Measurements from ENCODE around the gene FBXO48. TPM values are rescaled to one million over a fixed set of nuclear protein-coding genes. Genes with fewer than 3 reads are reported as not detected.

Gene FBXO48
- total and polyA plus RNA-seq, 2 of the 8 experiments (the other 6 are each of a cell fraction or from before 2014, with no cell fraction given), result 1.1 to 1.5 TPM

DNA sequence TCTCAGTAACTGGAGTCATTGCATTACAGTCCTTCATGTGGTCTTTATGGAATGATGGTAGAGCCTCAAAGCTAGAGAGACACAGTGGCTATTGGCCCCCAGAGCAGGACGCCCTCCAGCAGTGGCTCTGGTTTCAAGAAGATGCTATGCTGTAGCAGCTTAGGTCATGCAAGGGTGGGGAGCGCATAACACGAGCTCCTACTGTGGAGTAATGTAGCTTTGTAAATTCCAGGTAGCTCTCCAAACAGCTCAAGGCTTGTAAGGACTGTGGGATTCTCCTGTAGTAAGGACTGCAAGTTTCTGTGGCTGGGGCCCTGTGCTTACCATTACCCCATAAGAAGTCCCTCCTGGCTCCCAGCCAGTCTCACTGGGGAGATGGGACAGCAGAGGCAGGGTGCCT lies 15.9 kb upstream of the FBXO48 start:
- no peaks in the 10 kb centered on the region for H3K9me3 ChIP-seq (ENCODE audit: insufficient read depth in 2 of 2, low read depth in 1 of 2, low read length in 1 of 2)
- H4K5ac ChIP-seq (ENCODE audit: insufficient read length, low read depth, low read length), result no peak overlapping the region
- H2BK12ac ChIP-seq (ENCODE audit: low read depth, low read length), result no peak overlapping the region
- H3K27me3 ChIP-seq (replicated peaks in 1 of 4; ENCODE audit: control insufficient read depth in 3 of 4, extremely low read depth in 1 of 4, insufficient read depth in 3 of 4, low read length in 3 of 4), result no peaks in the 10 kb centered on the region
- FAIRE-seq, result no peak
- no peak overlapping the region for H3K56ac ChIP-seq (replicated peaks; ENCODE audit: insufficient read length, low read depth, low read length)
- H3K27ac ChIP-seq (ENCODE audit: low read depth, low read length), result no peak overlapping the region
- no peak overlapping the region for H3K14ac ChIP-seq (ENCODE audit: insufficient read length)
- H2BK120ac ChIP-seq (replicated peaks; ENCODE audit: low read depth, low read length), result no peak overlapping the region
- no peak overlapping the region for H2BK5ac ChIP-seq (ENCODE audit: low read depth, low read length)
- H4K8ac ChIP-seq (ENCODE audit: extremely low read depth, insufficient read depth, low read length), result no peak overlapping the region
- TF ChIP-seq TEAD4 (IDR thresholded peaks at IDR 0.05; ENCODE audit: low read depth, low read length) (no peak), PHF8 (conservative IDR thresholded peaks at IDR 0.05; ENCODE audit: low read depth, low read length) (no peak), JUN (IDR thresholded peaks at IDR 0.05; ENCODE audit: low read depth, low read length) (no peak), CHD2 (IDR thresholded peaks at IDR 0.05; ENCODE audit: low read length) (no peak), KDM4A (IDR thresholded peaks at IDR 0.05; ENCODE audit: low read depth, low read length, severe bottlenecking) (no peak), SP1 (IDR thresholded peaks at IDR 0.05; ENCODE audit: low read depth, low read length) (no peak)
- TF ChIP-seq, protein P1, sequence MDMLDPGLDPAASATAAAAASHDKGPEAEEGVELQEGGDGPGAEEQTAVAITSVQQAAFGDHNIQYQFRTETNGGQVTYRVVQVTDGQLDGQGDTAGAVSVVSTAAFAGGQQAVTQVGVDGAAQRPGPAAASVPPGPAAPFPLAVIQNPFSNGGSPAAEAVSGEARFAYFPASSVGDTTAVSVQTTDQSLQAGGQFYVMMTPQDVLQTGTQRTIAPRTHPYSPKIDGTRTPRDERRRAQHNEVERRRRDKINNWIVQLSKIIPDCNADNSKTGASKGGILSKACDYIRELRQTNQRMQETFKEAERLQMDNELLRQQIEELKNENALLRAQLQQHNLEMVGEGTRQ (IDR thresholded peaks at IDR 0.05; ENCODE audit: low read length), result no peak
- H3K79me2 ChIP-seq (ENCODE audit: control insufficient read depth in 1 of 2, insufficient read depth in 2 of 2, low read length in 2 of 2), result peaks cover 0 to 11% of the 10 kb centered on the region in 2 experiments; a peak in 1 of 4 replicates
- H3K23ac ChIP-seq (ENCODE audit: insufficient read length), result no peak overlapping the region
- 0 out of 7 replicates have a peak, but pooled peaks cover 0 to 3% (median 0%) of the 10 kb centered on the region in 4 experiments for H3K4me1 ChIP-seq (replicated peaks in 1 of 4; ENCODE audit: control insufficient read depth in 3 of 4, insufficient read depth in 4 of 4, low read length in 3 of 4)
- no peak overlapping the region for H2AK5ac ChIP-seq (ENCODE audit: low read depth, low read length)
- no peaks in the 10 kb centered on the region for H3K36me3 ChIP-seq (ENCODE audit: control insufficient read depth in 2 of 4, insufficient read depth in 4 of 4, low read length in 3 of 4)
- peaks cover 6% of the 10 kb centered on the region; the same call in 1 of the 2 replicates for H3K79me1 ChIP-seq (ENCODE audit: low read depth, low read length)
- ChIA-PET CTCF (ENCODE audit: partially characterized antibody) (interaction anchor here (0.6 to 1.4 kb wide), 4 partner anchors 9 to 187 kb away, joined by 3 to 6 read pairs (median 3); no protein-coding TSS in a partner anchor), POLR2A (ENCODE audit: partially characterized antibody) (interaction anchor here (0.6 kb wide), 1 partner anchor 570 kb away, joined by 3 read pairs; no protein-coding TSS in a partner anchor)
- WGBS, 2 experiments (ENCODE audit: extremely low coverage in 1 of 2, insufficient coverage in 1 of 2, insufficient read length in 1 of 2, insufficient replicate concordance in 2 of 2, low coverage in 1 of 2, low lambda C conversion rate in 2 of 2, missing lambda C conversion rate in 1 of 2), result 88% methylated on average over 3 of the region's 3 CpGs; no CpG with 5 or more reads in 1 of the 2 experiments
- H3K23me2 ChIP-seq (ENCODE audit: low read depth, low read length), result no peaks in the 10 kb centered on the region
- DNase-seq (ENCODE audit: low read depth in 1 of 2, low spot score in 2 of 2), result no peak
- no peak overlapping the region for H2AFZ ChIP-seq (ENCODE audit: low read length)
- no peak overlapping the region for H2BK15ac ChIP-seq (ENCODE audit: low read length)
- H3K9ac ChIP-seq (replicated peaks in 1 of 4; ENCODE audit: extremely low read depth in 1 of 4, low read depth in 3 of 4, low read length in 3 of 4), result no peak overlapping the region
- H4K20me1 ChIP-seq (replicated peaks in 1 of 2; ENCODE audit: control insufficient read depth in 1 of 2, insufficient read depth in 2 of 2, low read length in 2 of 2), result peaks cover 0 to 1% of the 10 kb centered on the region in 2 experiments
- H4K91ac ChIP-seq (replicated peaks; ENCODE audit: insufficient read length, low read length), result no peak overlapping the region
- H3K4me3 ChIP-seq (ENCODE audit: extremely low read depth in 1 of 4, insufficient read depth in 2 of 4, low read depth in 3 of 4, low read length in 4 of 4), result no peak overlapping the region
- H3K4ac ChIP-seq (replicated peaks; ENCODE audit: insufficient read length, low read depth, low read length), result no peak overlapping the region
- H3K4me2 ChIP-seq (ENCODE audit: insufficient read depth in 1 of 2, low read depth in 2 of 2, low read length in 2 of 2), result no peak overlapping the region
- H2BK20ac ChIP-seq (ENCODE audit: low read length), result peak overlapping the region; percentile 19; the same call in 1 of the 2 replicates
- H3K18ac ChIP-seq (ENCODE audit: extremely low read depth, low read length), result no peak overlapping the region
